GM18909 (cell line): Measurements from ENCODE around the gene CRBN.

ENCODE experiments used
- ATAC-seq: cut with Tn5 transposase; IDR thresholded peaks from one replicate; pipeline ENCODE4 v1.9.1; 2021; ENCODE audit warnings: mild to moderate bottlenecking; ENCODE audit not compliant: unreplicated experiment, poor library complexity

CRBN gene

DNA sequence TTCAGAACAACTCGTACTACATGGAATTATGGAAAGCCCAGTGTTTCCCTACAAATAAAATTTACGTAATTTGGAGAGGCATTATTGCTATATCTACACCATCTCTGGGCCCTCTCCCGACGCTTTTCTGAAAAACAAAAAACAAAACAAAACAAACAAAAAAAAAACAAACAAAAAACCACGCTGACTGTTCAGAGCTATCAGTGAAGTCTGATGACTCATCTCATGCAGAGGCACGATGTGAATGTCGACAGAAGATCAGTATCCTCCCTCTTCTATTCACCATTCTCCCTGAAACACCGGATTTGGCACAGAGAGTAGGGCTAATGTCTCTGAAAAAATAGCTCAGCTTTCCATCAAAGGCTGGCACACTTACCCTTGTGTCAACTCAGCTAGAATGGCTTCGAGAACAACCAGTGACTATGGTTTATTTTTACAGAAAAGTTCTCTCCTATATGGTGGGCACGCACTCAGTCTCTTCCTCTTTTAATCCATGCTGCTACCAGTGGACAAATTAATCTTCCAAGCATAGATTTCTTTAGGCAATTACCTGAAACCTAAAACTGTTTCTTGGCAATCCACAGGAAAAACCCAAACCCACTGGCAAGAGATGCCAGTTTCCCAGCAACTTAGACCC lies 1.5 kb downstream of the CRBN start:
- no peak for ATAC-seq

DNA sequence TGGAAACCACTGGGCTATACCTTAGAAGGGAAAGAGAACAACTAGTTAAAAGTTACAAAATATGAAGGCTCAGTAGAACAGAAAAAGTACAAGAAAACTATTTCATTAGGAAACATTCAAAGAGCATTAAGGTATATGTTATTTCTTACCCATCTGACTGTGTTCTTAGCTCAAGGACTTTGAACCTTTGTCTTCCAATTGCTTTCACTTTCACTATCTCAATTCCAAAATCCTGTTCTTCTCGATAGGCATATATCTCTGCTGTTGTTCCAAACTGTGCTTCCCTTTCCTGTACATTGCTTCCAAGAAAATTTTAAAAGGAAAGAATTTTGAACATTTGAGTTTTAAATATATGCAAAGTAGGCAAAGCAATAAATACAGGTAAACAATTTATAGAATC lies 6.9 kb downstream of the CRBN start:
- ATAC-seq: no peak

DNA sequence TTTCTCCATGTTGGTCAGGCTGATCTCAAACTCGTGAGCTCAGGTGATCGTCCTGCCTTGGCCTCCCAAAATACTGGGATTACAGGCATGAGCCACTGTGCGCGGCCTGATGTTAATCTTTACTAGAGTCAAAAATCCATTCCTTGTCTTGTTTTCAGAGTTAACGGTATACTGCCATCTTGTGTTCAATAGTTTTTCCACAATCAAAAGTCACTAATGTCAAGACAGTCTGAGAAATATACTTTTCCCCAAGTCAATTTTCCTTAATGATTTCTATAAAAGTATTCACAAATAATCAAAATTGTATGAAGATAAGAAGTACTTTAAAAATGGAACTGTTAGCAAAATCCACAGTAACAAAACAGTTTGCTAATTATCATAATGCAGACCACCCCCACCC lies 8.5 kb downstream of the CRBN start:
- ATAC-seq: no peak

DNA sequence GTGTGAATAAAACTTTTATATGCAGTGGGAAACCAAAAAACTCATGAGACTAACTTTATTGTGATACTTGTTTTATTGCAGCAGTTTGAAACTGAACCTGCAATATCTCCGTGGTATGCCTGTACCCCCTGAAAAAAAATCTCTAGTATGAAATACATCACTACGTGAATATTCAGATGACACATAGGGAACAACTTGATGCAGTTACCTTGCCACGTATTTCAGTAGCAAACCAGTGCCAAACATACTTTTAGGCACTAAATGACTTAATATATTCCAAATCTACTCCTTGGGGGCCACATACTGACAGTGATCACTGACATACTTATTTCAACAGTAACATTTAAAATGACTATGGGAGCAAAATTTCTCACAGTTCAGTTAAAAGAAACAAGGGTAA lies 13.8 kb downstream of the CRBN start:
- no peak for ATAC-seq

DNA sequence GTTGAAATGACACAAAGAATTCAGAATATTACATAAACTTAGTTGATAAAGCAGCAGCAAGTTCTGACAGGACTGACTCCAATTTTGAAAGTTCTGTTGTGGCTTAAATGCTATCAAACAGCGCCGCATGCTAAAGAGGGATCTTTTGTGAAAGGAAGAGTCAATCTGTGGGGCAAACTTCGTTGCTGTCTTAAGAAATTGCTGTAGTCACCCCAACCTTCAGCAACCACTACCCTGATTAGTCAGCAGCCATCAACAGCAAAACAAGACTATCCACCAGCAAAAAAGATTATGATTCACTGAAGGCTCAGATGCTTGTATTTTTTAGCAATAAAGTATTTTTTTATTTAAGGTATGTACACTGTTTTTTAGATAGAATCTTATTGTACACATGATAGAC lies 14.2 kb downstream of the CRBN start:
- no peak for ATAC-seq

DNA sequence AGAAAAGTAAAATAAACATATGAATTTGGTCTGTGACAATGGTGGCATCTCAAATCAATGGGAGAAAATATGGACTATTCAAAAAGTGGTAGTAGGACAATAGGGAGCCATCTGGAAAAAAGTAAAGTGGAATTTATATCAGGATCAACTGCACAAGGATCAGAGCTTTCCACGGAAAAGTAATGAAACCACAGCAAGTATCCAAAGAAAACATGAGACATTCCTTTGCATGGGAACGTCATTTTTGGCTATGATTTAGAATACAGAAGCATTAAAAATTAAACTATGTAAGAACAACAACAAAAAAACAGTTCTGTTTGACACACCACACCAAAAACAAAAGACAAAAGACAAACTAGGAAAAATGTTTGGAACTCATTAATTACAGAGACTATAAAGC lies 18.7 kb downstream of the CRBN start:
- no peak for ATAC-seq

DNA sequence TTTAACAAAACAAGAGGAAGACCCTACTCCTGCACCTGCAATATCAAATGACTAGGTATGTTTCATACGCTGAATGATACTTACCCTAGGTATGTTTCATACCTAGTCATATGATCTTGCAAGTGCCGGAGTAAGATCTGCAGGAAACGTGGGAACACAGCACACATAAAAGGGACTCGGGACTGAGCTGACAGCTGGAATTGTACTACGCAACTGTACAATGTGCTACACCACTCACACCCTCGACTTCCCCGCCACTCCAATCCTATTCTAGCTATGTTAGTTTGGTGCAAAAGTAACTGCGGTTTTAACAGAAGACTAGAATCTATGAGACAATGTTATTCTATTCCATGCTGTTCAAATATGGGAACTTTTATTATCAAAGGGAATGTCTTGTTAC lies 22.0 kb downstream of the CRBN start:
- ATAC-seq: no peak

DNA sequence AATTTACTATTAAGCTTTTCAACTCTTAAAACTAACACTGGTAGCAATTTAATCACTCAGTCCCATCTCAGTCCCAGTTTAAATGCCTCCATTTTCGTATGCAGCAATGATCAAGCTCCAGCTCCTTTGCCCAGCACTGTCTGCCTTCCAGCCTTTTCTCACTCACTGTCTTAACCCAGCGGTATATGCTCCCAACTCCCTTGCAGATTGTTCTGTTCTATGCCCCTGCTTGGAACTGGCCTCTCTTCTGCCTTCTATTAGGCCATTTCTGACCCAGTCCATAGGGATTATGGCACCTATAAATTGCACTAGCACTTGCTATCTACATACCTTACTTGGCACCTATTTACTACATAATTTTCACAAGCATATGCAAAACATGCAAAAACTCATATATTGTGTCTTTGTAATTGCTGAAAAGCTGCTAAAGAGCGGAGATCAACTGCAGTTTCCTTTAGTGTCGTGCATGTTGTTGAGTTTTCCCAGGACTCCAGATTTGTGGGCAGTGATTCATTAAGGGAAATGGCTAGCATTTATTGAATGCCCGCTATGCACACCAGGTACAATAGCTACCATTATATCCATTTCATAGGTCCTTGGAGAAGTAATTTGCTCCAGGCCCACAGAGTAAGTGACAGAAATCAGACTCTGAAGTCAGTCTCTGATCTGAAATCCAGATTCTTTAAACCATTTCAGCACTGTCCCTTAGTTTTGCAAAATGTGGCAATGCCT lies 24.4 kb downstream of the CRBN start:
- ATAC-seq: no peak

DNA sequence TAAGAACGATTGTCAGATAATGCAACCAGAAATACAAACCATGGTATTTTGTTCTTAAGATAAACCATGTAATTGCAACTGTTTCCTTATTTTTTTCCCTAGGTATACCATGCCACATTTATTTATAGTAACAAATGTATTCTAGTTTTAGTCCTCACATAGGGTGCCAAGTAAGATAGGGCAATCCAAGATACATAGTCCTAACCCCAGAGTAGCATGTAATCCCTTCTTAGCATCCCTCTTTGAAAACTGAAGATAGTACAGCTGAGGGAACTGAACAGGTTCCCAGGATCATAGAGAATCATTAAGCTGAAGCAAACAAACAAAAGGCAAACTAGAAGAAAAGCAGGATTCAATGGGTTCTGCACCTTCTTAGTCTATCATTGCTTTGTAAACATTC lies 28.0 kb downstream of the CRBN start:
- ATAC-seq: no peak

DNA sequence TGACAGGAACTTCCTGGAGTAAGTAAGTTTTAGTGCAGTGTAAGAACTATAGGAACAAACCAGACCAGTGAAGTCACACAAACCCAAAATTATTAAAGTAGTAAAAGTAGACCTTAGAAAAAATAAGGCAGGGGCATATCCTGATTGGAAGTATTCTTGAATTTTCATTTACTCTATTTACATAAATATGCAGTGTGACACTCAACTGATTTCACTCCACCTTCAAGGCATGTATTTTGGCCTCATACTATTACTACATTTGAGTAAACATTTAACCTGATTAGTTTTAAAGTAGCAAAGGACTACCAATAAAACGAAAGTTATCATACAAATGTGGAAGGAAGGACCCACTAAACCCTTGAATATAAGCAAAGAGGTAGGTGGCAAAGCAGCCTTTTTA lies 29.9 kb downstream of the CRBN start:
- no peak for ATAC-seq

DNA sequence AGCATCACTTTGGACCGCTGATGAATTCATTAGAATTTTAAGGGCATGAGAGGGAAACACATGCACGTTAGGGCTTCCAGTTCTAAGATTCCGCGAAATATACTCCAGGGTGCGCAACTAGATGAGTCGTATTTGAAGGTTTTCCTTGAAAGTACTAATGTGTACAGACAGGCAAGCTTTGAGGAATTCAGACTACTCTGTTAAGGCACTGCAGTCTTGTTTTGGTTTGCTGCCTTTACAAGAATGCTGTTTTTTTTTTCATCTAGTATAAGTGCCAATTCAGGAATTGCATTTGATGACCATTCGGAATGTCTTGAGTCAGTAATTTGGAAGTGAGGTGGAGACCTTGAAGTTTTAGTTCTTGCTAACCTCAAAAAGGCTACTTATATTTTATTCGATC lies 33.7 kb downstream of the CRBN start:
- no peak for ATAC-seq

DNA sequence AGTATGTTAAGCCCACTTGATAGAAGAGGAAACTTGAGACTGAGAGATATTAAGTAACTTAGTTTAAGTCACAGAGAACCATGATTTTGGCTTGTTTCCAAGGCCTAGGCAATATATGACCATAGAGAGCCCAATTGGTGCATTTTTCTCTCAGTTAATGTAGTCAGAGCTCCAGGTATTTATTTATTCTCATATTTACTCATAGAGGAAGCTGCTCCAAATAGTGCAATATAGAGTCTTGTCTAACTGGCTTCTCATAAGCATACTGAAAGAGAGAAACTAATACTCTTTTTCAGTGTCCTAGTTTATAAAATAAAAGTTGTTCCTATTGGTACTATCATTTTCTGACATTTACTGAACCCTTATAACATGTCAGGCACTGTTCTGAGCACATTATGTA lies 37.6 kb downstream of the CRBN start:
- no peak for ATAC-seq

DNA sequence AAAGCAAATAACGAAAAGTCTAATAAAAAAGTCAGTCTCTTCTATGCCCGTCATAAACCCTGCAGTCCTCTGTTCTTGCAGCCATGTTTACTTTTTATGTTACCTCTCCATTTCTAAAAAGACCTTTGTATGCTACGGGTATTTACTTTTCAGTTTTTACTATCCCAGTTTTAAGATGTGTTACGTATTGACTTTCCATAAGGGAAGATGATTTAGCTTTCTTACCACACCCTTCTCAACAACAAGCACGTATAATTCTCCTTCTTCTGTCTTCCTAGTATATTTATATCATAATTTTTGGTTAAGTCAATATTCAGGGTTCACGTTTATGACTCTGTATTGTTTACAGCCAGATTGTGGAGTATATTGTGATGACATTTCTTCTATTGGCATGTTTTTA lies 42.0 kb downstream of the CRBN start:
- no peak for ATAC-seq

DNA sequence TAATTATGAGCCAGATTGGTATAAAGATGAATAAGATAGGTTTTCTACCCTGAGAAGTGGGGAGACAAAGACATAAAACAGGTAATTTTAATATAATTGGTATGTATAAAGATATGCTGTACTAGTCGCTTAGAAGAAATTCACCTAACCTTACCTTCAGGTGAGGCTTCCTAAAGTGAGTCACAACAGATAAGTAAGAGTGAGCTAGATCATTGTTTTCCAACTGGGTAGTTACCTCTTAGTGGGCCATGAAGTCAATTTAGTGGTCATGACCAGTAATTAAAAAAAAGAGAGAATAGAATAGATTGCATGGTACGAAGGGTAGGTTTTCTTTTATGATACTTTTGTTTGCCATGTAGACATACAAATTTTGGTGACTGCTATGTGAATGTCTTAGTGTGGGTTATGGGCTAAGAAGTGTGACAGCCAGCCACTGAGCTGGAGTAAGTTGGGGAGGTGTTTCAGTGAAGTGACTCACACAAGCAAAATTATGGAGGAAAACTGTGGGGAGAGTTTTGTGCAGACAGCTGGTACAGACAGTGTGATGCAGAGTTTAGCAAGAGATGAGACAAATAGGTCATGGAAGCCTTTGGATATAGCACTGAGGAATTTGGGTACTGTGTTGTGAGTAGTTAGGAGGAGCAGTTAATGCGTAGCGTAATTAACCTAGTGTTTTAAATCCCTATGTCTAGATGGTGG lies 44.6 kb downstream of the CRBN start:
- no peak for ATAC-seq

DNA sequence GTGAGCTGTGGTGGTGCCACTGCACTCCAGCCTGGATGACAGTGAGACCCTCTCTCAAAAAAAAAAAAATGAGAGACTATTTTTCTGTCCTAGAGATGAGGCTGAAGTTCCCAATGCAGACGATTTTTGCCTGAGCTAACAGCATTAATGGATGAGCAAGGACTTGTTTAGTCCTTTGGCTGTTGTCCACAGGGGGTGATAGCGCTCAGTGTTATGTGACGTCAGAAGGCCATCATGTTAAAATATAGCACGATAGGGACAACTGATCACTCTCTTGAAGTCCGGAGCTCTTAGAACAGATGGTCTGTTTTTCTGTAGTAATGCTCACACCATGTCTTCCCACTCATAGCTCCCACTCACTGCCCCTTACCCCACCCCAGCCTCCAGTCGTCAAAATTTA lies 46.0 kb downstream of the CRBN start:
- ATAC-seq: no peak

DNA sequence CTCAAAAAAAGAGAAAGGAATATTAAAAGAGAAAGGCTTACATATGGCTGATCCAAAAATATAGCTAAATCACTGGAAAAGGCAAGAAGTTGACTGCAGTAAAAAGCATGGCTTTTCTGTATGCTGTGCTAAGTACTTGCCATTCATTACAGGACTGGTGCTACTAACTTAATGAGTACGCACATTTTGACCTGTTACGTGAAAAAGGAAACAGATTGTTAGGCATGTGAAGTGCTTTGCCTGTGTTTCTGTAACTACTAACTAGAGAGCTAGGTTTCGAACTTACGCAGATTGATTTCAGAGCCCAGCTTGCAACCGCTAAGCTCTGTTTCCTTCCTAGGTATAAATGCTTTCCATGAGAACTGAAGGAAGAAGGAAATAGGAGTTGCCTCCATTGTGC lies 49.9 kb downstream of the CRBN start:
- no peak for ATAC-seq

DNA sequence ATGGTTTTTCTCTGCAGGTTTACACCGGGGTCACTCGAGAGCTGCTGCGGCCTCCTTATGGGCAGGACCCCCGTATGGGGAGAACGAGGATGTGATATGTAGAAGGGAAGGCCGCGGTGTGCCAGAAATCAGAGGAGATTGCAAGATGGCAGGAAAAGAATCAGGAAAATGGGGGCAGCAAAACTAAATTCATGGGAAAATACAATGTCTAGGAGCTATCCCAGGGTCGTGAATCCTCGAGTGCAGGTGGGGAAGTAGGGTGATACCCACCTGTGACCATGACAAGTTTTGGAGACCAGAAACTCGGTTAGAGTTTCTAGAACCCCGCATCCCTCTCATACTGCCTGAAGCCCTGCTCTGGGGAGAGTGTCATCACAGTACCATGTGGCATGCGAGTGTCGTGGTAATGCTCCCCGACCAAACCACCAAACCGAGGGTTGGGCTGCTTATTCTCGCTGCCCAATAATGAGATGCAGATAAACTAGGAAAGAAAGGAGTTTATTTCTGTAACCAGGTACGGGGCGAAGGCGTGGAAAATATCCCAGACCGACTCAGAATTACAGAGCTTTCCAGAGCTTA lies 52.0 kb downstream of the CRBN start:
- ATAC-seq: peak; percentile 15

DNA sequence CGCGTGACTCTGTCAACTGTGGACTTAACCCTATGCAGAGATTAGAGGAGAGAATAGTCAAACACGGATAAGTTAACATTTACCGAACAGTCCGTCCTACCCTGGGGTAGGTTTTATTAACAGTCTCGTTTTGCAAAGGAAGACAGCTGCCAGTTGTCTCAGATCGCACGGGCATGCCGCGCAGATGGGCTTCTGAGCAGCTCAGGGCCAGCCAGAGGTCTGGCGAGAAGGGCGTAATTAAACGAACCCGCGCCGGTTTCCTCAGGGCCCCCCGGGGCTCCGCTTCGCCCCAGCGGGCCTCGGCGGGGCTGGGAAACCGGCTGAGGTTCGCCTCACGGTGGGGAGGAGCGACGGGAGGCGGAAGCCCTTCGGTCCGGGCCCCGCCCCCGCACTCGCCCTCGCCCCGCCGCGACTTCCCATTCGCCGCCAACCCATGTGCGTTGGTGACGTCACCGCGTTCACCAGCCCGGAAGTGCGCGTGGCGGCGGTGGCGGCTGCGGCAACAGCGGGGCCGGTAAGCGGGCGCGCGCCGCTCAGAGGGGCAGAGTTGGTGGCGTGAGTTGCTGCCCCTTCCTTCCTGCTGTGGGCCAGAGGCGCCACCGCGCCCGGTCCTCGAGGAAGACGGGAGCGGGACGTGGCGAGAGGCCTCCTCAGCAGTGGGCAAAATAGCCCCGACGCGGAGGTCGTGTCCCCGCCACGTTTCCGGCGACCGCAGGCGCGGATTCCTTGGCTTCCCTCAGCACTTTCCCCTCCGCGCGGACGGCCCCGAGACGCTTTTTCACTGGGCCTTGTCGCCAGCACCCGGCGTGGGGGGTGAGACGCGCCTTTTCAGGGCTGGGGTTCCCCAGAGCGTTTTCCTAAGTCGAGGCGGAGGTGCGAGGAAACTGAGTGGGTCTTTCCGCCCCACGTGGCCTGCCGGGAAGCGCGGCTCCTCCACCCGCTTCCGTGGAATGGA lies 52.7 kb downstream of the CRBN start, which contains the start of gene TRNT1:
Gene TRNT1 (plus strand): TSS at position 464 of the 955 bp plus-strand sequence. CDS start 2,101 bp downstream, outside the sequence.
- ATAC-seq: peak; percentile 98

DNA sequence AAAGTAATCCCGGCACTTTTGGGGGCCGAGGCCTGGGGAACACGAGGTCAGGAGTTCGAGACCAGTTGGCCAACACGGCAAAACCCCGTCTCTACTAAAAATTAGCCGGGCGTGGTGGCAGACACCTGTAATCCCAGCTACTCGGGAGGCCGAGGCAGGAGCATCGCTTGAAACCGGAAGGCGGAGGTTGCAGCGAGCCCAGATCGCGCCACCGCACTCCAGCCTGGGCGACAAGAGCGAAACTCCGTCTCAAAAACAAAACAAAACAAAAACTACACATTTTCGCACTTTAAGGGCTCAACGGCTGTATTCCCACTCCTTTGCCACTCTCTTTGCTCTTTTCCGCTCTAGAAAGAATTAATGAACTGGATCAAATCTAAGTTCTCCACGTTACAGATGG lies 53.5 kb downstream of the CRBN start:
- no peak for ATAC-seq

DNA sequence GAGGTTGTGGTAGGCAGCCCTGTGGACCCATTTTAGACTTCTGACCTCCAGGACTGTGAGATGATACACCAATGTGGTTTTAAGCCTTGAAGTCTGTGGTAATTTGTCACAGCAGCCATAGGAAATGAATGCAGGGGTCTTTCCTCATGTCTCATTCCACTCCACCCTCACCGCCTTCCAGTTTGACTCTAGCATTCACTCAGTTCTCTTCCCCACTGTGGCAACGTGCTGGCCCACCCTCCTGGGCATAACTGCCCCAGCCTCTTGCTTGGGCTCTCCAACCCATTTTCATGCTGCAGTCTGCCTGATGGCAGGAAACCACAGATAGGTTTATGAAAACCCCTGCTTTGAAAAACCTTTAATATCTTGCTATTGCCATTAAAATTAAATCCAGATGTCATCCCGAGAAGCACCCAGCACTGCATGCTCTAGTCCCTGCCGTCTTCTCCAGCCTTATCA lies 60.1 kb downstream of the CRBN start:
- no peak for ATAC-seq
